Measurements from ENCODE around the gene MDH2.

Gene MDH2

GRCh38 chr7:76060842-76061241 lies 12.9 kb downstream of the MDH2 start:
- no peaks in the 10 kb centered on the region for H3K4me1 ChIP-seq (ENCODE audit: control extremely low read depth in 1 of 4, control insufficient read depth in 4 of 4, insufficient read depth in 4 of 4, low read length in 3 of 4)
- H3K27me3 ChIP-seq (replicated peaks in 2 of 5; ENCODE audit: control insufficient read depth in 4 of 5, insufficient read depth in 5 of 5, low read length in 4 of 5) = no peaks in the 10 kb centered on the region
- no peak for DNase-seq
- peaks cover 12 to 97% (median 77%) of the 10 kb centered on the region in 4 experiments for H3K36me3 ChIP-seq (ENCODE audit: control insufficient read depth in 4 of 4, insufficient read depth in 4 of 4, low read length in 3 of 4)
- POLR2A ChIA-PET = no interaction called here
- CTCF ChIA-PET = interaction anchor here (2.1 kb wide), 1 partner anchor 10 kb away, joined by 5 read pairs; no protein-coding TSS in a partner anchor
- WGBS (ENCODE audit: insufficient coverage) = 100% methylated on average over 5 of the region's 6 CpGs
- H3K9me3 ChIP-seq (ENCODE audit: control extremely low read depth in 1 of 5, control insufficient read depth in 4 of 5, insufficient read depth in 2 of 5, low read depth in 1 of 5, low read length in 4 of 5) = no peaks in the 10 kb centered on the region
- H3K27ac ChIP-seq (ENCODE audit: insufficient read depth in 1 of 2, low read depth in 1 of 2, low read length in 2 of 2, poor library complexity in 1 of 2, severe bottlenecking in 2 of 2) = no peak overlapping the region
- no peak overlapping the region for H3K4me3 ChIP-seq (ENCODE audit: control insufficient read depth in 1 of 7, extremely low read depth in 1 of 7, insufficient read depth in 4 of 7, low read depth in 2 of 7, low read length in 6 of 7)

- no peaks in the 10 kb centered on the region for H3K27me3 ChIP-seq (replicated peaks in 2 of 5; ENCODE audit: control insufficient read depth in 4 of 5, insufficient read depth in 5 of 5, low read length in 4 of 5)
- POLR2A ChIA-PET = no interaction called here
- H3K9me3 ChIP-seq (ENCODE audit: control extremely low read depth in 1 of 5, control insufficient read depth in 4 of 5, insufficient read depth in 2 of 5, low read depth in 1 of 5, low read length in 4 of 5) = no peaks in the 10 kb centered on the region
- H3K4me1 ChIP-seq (ENCODE audit: control extremely low read depth in 1 of 4, control insufficient read depth in 4 of 4, insufficient read depth in 4 of 4, low read length in 3 of 4) = no peaks in the 10 kb centered on the region
- WGBS (ENCODE audit: insufficient coverage) = 97% methylated on average over 15 of the region's 15 CpGs
- peaks cover 15 to 99% (median 81%) of the 10 kb centered on the region in 4 experiments for H3K36me3 ChIP-seq (ENCODE audit: control insufficient read depth in 4 of 4, insufficient read depth in 4 of 4, low read length in 3 of 4)
- DNase-seq = no peak
- no peak overlapping the region for H3K27ac ChIP-seq (ENCODE audit: insufficient read depth in 1 of 2, low read depth in 1 of 2, low read length in 2 of 2, poor library complexity in 1 of 2, severe bottlenecking in 2 of 2)
- H3K4me3 ChIP-seq (ENCODE audit: control insufficient read depth in 1 of 7, extremely low read depth in 1 of 7, insufficient read depth in 4 of 7, low read depth in 2 of 7, low read length in 6 of 7) = no peak overlapping the region
- CTCF ChIA-PET = interaction anchor here (1.0 kb wide), 1 partner anchor 10 kb away, joined by 3 read pairs; no protein-coding TSS in a partner anchor
Measured at GRCh38 chr7:76062254-76062653, 14.3 kb downstream of the MDH2 start.

GRCh38 chr7:76063114-76063513 lies 15.2 kb downstream of the MDH2 start:
- Histone ChIP-seq H3K27me3 (replicated peaks in 2 of 5; ENCODE audit: control insufficient read depth in 4 of 5, insufficient read depth in 5 of 5, low read length in 4 of 5) (no peaks in the 10 kb centered on the region), H3K4me3 (ENCODE audit: control insufficient read depth in 1 of 7, extremely low read depth in 1 of 7, insufficient read depth in 4 of 7, low read depth in 2 of 7, low read length in 6 of 7) (no peak overlapping the region), H3K4me1 (ENCODE audit: control extremely low read depth in 1 of 4, control insufficient read depth in 4 of 4, insufficient read depth in 4 of 4, low read length in 3 of 4) (no peaks in the 10 kb centered on the region), H3K36me3 (ENCODE audit: control insufficient read depth in 4 of 4, insufficient read depth in 4 of 4, low read length in 3 of 4) (peaks cover 15 to 96% (median 76%) of the 10 kb centered on the region in 4 experiments), H3K9me3 (ENCODE audit: control extremely low read depth in 1 of 5, control insufficient read depth in 4 of 5, insufficient read depth in 2 of 5, low read depth in 1 of 5, low read length in 4 of 5) (no peaks in the 10 kb centered on the region), H3K27ac (ENCODE audit: insufficient read depth in 1 of 2, low read depth in 1 of 2, low read length in 2 of 2, poor library complexity in 1 of 2, severe bottlenecking in 2 of 2) (no peak overlapping the region)
- ChIA-PET CTCF (no interaction called here), POLR2A (no interaction called here)
- no peak for DNase-seq
- 100% methylated on average over 9 of the region's 10 CpGs for WGBS (ENCODE audit: insufficient coverage)

GRCh38 chr7:76063525-76063924 lies 15.6 kb downstream of the MDH2 start:
- Histone ChIP-seq H3K36me3 (ENCODE audit: control insufficient read depth in 4 of 4, insufficient read depth in 4 of 4, low read length in 3 of 4) (peaks cover 12 to 92% (median 72%) of the 10 kb centered on the region in 4 experiments), H3K27me3 (replicated peaks in 2 of 5; ENCODE audit: control insufficient read depth in 4 of 5, insufficient read depth in 5 of 5, low read length in 4 of 5) (no peaks in the 10 kb centered on the region), H3K9me3 (ENCODE audit: control extremely low read depth in 1 of 5, control insufficient read depth in 4 of 5, insufficient read depth in 2 of 5, low read depth in 1 of 5, low read length in 4 of 5) (no peaks in the 10 kb centered on the region), H3K4me1 (ENCODE audit: control extremely low read depth in 1 of 4, control insufficient read depth in 4 of 4, insufficient read depth in 4 of 4, low read length in 3 of 4) (no peaks in the 10 kb centered on the region), H3K4me3 (ENCODE audit: control insufficient read depth in 1 of 7, extremely low read depth in 1 of 7, insufficient read depth in 4 of 7, low read depth in 2 of 7, low read length in 6 of 7) (no peak overlapping the region), H3K27ac (ENCODE audit: insufficient read depth in 1 of 2, low read depth in 1 of 2, low read length in 2 of 2, poor library complexity in 1 of 2, severe bottlenecking in 2 of 2) (no peak overlapping the region)
- CTCF ChIA-PET = interaction anchor here (0.6 kb wide), 1 partner anchor 228 kb away, joined by 3 read pairs; no protein-coding TSS in a partner anchor
- POLR2A ChIA-PET = no interaction called here
- 99% methylated on average over 10 of the region's 14 CpGs for WGBS (ENCODE audit: insufficient coverage)
- no peak for DNase-seq

- H3K27me3 ChIP-seq (replicated peaks in 2 of 5; ENCODE audit: control insufficient read depth in 4 of 5, insufficient read depth in 5 of 5, low read length in 4 of 5) = no peaks in the 10 kb centered on the region
- H3K9me3 ChIP-seq (ENCODE audit: control extremely low read depth in 1 of 5, control insufficient read depth in 4 of 5, insufficient read depth in 2 of 5, low read depth in 1 of 5, low read length in 4 of 5) = no peaks in the 10 kb centered on the region
- WGBS (ENCODE audit: insufficient coverage) = 100% methylated on average over 12 of the region's 24 CpGs
- H3K4me3 ChIP-seq (ENCODE audit: control insufficient read depth in 1 of 7, extremely low read depth in 1 of 7, insufficient read depth in 4 of 7, low read depth in 2 of 7, low read length in 6 of 7) = no peak overlapping the region
- H3K36me3 ChIP-seq (ENCODE audit: control insufficient read depth in 4 of 4, insufficient read depth in 4 of 4, low read length in 3 of 4) = peaks cover 11 to 83% (median 66%) of the 10 kb centered on the region in 4 experiments
- no peaks in the 10 kb centered on the region for H3K4me1 ChIP-seq (ENCODE audit: control extremely low read depth in 1 of 4, control insufficient read depth in 4 of 4, insufficient read depth in 4 of 4, low read length in 3 of 4)
- no peak for DNase-seq
- CTCF ChIA-PET = interaction anchor here (0.6 to 1.5 kb wide), 2 partner anchors 12 to 16 kb away, joined by 4 read pairs; no protein-coding TSS in a partner anchor
- POLR2A ChIA-PET = no interaction called here
- no peak overlapping the region for H3K27ac ChIP-seq (ENCODE audit: insufficient read depth in 1 of 2, low read depth in 1 of 2, low read length in 2 of 2, poor library complexity in 1 of 2, severe bottlenecking in 2 of 2)
Measured at GRCh38 chr7:76064208-76064970, 16.5 kb downstream of the MDH2 start.

- WGBS (ENCODE audit: insufficient coverage) = 99% methylated on average over 14 of the region's 14 CpGs
- Histone ChIP-seq H3K4me3 (ENCODE audit: control insufficient read depth in 1 of 7, extremely low read depth in 1 of 7, insufficient read depth in 4 of 7, low read depth in 2 of 7, low read length in 6 of 7) (no peak overlapping the region), H3K36me3 (ENCODE audit: control insufficient read depth in 4 of 4, insufficient read depth in 4 of 4, low read length in 3 of 4) (peaks cover 10 to 76% (median 59%) of the 10 kb centered on the region in 4 experiments), H3K4me1 (ENCODE audit: control extremely low read depth in 1 of 4, control insufficient read depth in 4 of 4, insufficient read depth in 4 of 4, low read length in 3 of 4) (no peaks in the 10 kb centered on the region), H3K27ac (ENCODE audit: insufficient read depth in 1 of 2, low read depth in 1 of 2, low read length in 2 of 2, poor library complexity in 1 of 2, severe bottlenecking in 2 of 2) (no peak overlapping the region), H3K9me3 (ENCODE audit: control extremely low read depth in 1 of 5, control insufficient read depth in 4 of 5, insufficient read depth in 2 of 5, low read depth in 1 of 5, low read length in 4 of 5) (no peaks in the 10 kb centered on the region), H3K27me3 (replicated peaks in 2 of 5; ENCODE audit: control insufficient read depth in 4 of 5, insufficient read depth in 5 of 5, low read length in 4 of 5) (no peaks in the 10 kb centered on the region)
- ChIA-PET POLR2A (no interaction called here), CTCF (interaction anchor here (0.6 to 1.5 kb wide), 2 partner anchors 13 to 17 kb away, joined by 4 read pairs; no protein-coding TSS in a partner anchor)
- DNase-seq = no peak
Measured at GRCh38 chr7:76065016-76065612, 17.2 kb downstream of the MDH2 start.

Measured in common myeloid progenitor, CD34-positive (primary cell).